Breast epithelium (tissue), 3 donors: ENCODE results near the gene SORBS1.

Source experiments
- POLR2A ChIP-seq: fragments of 450-650 bp; IDR thresholded peaks from one replicate; pipeline ENCODE4 v1.6.1; 2016; ENCODE audit warnings: antibody characterized with exemption, mild to moderate bottlenecking, moderate library complexity
- TF ChIP-seq, protein P1 (sequence below), 3 donors: fragments of 450-650 bp; IDR thresholded peaks; one replicate each; pipeline ENCODE4 v1.5.1; 2016 to 2017; ENCODE audit warnings: antibody characterized with exemption in 3 of 3, mild to moderate bottlenecking in 3 of 3, moderate library complexity in 3 of 3

DNA sequence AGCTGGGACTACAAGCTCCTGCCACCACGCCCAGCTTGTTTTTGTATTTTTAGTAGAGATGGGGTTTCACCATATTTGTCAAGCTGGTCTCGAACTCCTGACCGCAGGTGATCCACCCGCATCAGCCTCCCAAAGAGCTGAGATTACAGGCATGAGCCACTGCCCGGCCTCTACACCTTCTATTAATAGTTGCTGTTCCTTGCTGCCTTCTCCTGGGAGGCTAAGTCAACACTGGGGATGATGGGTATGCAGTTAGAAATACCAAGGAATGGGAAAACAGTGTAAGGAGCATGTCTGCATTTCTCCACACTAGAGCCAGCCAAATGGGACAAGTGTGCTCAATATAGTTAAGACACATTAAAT, 173.1 kb downstream of the SORBS1 start:
- TF ChIP-seq POLR2A: no peak
- TF ChIP-seq, protein P1, sequence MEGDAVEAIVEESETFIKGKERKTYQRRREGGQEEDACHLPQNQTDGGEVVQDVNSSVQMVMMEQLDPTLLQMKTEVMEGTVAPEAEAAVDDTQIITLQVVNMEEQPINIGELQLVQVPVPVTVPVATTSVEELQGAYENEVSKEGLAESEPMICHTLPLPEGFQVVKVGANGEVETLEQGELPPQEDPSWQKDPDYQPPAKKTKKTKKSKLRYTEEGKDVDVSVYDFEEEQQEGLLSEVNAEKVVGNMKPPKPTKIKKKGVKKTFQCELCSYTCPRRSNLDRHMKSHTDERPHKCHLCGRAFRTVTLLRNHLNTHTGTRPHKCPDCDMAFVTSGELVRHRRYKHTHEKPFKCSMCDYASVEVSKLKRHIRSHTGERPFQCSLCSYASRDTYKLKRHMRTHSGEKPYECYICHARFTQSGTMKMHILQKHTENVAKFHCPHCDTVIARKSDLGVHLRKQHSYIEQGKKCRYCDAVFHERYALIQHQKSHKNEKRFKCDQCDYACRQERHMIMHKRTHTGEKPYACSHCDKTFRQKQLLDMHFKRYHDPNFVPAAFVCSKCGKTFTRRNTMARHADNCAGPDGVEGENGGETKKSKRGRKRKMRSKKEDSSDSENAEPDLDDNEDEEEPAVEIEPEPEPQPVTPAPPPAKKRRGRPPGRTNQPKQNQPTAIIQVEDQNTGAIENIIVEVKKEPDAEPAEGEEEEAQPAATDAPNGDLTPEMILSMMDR (IDR thresholded peaks at IDR 0.05): no peak
